Smooth muscle cell of the pulmonary artery (primary cell): ENCODE measurements around the gene ADPRH. TPM values are rescaled to one million over a fixed set of nuclear protein-coding genes. Genes with fewer than 3 reads are reported as not detected.

ENCODE experiments used
- total RNA-seq: library from RNA; depleted of rRNA; stranded (reverse); fragments of >200 nt; gene quantifications from 2 replicates; pipeline ENCODE4 v1.2.3, GENCODE V29; 2014

Gene ADPRH
- total RNA-seq: 4.5 and 4.8 TPM in 2 replicates

DNA sequence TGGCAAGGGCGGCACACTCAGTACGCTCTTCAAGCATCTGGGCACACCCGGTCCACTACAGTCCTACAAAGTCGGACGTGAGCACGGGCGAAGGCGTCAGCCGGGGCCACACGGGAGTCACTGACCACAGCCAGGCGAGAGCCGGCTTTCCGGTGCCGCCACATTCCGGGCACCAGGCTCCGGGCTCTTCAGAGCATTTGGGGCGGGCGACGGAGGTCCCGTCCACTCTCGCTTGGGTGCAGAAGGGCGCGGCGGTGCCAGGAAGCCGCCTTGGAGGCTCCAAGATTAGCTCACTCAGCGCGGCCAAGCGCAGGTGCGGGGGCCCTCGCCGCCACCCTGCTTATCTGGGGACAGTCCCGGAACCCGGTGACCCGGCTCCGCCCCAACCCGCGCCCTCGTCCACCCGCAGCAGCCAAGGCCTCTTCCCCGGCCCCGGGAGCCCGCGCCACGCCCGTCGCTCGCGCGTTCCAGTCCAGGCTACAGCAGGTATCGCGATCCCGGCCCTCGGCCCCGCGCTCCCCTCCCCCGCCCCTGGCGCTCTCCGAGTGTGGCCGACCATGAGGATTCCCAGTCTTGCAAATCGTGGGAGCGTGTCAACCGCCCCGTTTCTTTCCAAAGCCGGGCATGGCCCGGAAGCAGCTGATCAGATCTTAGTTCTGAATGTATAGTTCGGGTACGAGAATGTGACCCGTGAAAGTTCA, at the start of gene ADPRH:
Gene ADPRH (plus strand): TSS at position 127 of the 701 bp plus-strand sequence. CDS start 2,678 bp downstream, outside the sequence.

DNA sequence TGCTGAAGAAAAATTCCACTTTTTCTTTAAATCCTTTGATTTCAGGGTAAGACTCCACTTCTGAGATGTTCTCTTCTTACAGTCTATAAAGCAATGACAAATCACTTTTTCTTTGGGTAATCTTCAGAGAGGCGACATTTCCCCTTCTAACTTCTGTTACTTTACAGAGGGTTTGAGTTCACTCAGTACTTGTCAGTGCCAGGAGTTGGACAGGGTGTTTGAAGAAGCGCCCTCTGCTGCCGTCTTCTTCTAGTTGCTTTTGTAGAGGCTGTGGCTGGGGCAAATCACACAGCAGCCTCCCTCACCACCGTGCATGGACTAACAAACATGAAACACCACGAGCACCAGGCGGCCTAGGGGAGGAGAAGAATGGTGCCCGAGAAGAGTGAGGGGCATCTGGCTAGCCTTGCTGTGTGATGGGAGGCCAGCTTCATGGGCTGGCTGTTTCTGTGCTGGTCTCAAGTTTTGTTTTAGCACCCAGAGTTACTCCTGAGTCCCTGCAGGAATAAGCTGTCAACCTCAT, 19.8 kb upstream of the ADPRH start, which contains the start of gene CD80:
Gene CD80 (minus strand): TSS at position 174 of the 523 bp plus-strand sequence. CDS start 1,886 bp downstream, outside the sequence.

DNA sequence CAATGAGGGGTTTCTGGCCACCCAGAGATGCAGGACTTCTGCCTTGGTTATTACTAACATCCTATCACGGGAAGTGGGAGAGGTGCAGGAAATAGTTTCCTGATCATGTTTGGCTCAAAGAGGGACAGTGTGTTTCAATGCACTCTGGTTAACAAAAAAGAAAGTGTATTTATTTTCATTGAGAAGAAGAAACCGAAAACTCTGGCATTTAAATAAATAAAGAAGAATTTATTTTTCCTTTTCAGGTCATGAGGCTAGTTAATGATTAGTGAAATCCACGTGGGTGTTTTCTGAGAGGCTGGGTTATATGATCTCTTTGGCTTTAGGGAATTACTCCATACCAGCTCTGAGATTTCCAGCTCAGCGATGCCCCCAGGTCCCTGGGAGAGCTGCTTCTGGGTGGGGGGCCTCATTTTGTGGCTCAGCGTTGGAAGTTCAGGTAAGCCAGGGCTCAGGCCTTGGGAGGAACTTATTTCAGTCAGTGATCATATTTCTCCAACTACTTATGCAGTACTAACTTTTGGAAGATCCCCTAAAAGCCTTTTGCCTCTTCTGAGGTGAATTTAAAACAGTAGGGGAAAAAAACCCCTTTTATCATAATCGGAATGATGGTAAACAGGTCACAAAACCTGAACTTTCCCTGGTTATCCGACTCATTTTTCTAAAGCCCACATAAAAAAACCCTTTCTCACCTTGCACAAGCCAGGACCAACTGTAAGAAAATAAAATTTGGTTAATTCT, 18.4 kb downstream of the ADPRH start, which contains the start of gene PLA1A:
Gene PLA1A (plus strand): TSS at position 338 of the 741 bp plus-strand sequence. CDS start 29 bp downstream, at position 367.

Other genes starting within 250 kb of the ADPRH start
- 80.6 and 99.4 TPM in 2 replicates for gene TMEM39A, start 115.9 kb upstream of the ADPRH start, total RNA-seq
- 21.4 and 22.2 TPM in 2 replicates for gene POGLUT1, start 110.5 kb upstream of the ADPRH start, total RNA-seq
- 59.0 and 65.6 TPM in 2 replicates for gene TIMMDC1, start 80.9 kb upstream of the ADPRH start, total RNA-seq
- not detected in 2 replicates for gene CD80, start 19.9 kb upstream of the ADPRH start, total RNA-seq
- gene PLA1A, start 18.4 kb downstream of the ADPRH start, total RNA-seq: 0.13 and 0.30 TPM in 2 replicates
- gene POPDC2, start 81.1 kb downstream of the ADPRH start, total RNA-seq: 0.23 and 0.33 TPM in 2 replicates
- gene COX17, start 97.9 kb downstream of the ADPRH start, total RNA-seq: 18.1 TPM in 2 replicates
- gene CFAP91, start 123.5 kb downstream of the ADPRH start, total RNA-seq: 0.59 and 0.72 TPM in 2 replicates
- gene NR1I2, start 202.6 kb downstream of the ADPRH start, total RNA-seq: 0.20 and 0.23 TPM in 2 replicates